NCI-H345 treated with DMSO at 0.1 percent for 48 hours (cell line): ENCODE measurements around the gene SORL1-AS1.

Source experiments
- DNase-seq: peaks from one replicate; lab custom pipeline; 2025; ENCODE audit not compliant: unreplicated experiment; lab: John Stamatoyannopoulos, UW

SORL1-AS1 gene

DNA sequence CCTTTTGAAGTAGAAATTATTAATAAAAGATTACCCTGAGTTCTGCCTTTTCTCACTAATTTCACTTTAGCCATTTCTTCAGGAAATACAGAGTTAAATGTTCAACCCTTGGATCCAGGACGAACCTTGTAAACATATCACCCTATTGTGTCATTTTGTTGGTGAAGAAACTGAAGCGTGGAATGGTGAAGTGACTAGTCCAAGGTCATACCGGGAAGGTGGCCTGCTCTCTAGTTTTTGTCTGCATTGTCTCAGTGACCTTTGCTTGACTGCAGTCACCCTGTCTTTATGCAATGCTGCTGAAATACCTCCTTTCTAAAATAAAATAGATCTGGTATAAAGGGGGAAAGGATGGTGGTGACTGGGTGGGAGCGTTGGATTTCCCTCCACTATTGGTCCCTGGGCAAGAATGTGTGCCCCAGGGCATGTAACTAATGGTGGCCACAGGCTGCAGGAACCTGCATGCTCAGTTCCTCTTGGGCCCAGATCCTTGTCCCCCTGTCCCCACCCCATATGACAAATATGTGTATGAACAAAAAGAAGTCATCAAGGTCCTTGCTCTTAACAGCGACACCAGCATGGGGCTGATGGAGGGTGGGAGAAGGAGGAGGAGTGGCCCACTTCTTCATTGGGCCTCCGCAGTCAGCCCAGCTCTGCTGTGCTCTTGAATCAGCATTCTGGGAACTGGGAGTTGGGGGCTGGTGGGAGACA is 977 bp upstream of the SORL1-AS1 start:
- DNase-seq: no peak

DNA sequence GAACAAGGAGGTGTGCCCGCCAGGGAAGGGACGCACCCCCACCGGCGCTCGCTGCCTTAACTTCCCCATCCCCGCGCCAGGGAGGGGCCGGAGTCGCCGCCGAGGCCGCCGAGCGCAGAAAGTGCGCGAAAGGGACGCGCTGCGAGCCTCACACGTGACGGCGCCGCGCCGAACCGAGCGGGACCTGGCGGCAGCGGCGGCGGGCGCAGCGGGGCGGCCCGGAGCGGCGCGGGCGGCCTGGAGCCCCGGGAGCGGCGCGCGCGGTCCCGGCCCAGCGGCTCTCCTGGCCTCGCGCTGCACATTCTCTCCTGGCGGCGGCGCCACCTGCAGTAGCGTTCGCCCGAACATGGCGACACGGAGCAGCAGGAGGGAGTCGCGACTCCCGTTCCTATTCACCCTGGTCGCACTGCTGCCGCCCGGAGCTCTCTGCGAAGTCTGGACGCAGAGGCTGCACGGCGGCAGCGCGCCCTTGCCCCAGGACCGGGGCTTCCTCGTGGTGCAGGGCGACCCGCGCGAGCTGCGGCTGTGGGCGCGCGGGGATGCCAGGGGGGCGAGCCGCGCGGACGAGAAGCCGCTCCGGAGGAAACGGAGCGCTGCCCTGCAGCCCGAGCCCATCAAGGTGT is 670 bp downstream of the SORL1-AS1 start, which contains the start of gene SORL1:
Gene SORL1 (plus strand): TSS at position 329 of the 623 bp plus-strand sequence. CDS start 18 bp downstream, at position 347.
- peak; percentile 47 for DNase-seq

DNA sequence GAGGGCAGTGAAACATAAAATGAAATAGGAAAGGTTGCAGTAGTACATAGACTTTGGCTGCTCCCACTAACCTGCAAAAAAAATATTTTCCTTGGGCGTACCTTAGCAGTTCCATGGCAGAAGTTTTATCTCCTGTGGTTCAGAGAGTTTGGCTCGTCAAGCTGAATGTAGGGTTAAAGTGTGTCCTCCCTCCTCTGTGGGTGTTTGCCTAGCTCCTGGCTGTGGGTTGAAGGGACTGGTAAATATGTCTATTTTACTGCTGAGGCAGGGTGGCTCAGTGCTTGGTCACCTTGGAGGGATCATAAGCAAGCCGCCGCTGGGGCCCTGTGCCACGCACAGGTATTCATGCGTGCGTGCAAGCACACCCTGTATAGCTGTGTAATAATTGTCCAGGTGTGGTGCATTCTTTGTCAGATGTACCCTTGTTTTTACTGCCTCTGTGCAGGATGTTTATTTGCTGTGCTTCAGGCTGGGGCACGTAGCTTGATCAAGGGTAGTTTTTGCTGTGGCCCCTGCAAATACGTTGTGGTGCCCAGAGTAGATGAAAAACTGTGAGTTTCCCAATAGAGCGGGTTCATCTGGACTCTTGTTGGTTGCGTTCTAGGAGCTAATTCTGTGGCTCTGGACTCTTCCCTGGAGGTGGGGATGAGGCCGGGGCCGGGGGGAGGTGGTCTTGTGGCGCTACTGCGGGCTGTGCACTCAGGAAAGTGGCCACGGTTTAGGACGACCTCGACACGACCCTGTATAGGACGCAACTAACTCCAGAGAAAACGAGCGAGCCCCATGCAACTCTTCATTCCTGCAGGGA is 1.4 kb downstream of the SORL1-AS1 start:
- DNase-seq: no peak

DNA sequence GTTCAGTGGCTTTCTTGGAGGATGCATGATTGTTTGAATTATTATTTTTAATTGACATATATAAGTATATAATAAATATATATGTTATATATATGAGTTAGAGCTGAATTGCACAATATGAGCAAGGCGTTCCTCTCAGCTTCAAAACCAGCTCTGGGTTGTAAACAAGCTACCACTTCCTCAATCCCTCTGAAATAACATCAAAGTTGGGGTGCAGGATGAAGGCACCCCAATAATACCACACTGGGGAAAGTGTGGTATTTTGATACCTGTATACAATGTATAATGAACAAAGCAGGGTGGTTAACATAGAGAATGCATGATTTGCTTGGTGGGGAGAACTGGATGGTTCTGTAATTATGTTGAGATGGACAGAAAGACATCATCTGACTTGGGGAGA is 2.4 kb downstream of the SORL1-AS1 start:
- DNase-seq: no peak

DNA sequence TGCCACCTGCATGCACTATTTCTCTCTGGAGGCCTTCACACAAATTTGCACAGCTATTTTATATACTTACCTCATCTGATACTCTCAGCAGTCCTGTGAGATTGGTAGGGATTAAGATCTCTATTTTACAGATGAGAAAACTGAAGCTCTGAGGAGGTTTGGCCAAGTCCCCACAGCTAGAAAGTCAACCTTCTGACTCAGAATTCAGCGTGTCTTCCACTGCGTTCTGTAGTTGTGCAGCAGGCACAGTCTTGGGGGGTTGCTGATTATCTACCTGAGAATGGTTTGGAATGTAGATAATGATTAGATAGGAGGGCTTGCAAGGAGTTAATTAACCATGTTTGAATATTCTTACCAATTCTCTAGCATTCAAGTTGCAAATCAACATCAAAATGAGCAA is 3.1 kb downstream of the SORL1-AS1 start:
- DNase-seq: no peak

DNA sequence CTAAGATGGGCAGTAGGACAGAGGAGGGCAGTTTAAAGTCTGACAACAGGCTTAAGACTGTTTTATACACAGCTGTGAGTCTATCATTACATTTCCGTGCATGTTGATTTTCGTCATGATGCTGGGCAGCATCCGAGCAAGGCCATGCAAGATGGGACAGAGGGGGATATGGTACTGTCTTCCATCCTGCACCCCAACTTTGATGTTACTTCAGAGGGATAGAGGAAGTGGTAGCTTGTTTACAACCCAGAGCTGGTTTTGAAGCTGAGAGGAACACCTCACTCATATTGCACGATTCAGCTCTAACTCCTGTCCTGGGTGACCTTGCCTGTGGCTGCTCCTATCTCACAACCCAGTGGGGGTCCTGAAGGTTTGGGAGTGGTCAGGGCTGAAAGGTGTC is 3.6 kb downstream of the SORL1-AS1 start:
- no peak for DNase-seq

DNA sequence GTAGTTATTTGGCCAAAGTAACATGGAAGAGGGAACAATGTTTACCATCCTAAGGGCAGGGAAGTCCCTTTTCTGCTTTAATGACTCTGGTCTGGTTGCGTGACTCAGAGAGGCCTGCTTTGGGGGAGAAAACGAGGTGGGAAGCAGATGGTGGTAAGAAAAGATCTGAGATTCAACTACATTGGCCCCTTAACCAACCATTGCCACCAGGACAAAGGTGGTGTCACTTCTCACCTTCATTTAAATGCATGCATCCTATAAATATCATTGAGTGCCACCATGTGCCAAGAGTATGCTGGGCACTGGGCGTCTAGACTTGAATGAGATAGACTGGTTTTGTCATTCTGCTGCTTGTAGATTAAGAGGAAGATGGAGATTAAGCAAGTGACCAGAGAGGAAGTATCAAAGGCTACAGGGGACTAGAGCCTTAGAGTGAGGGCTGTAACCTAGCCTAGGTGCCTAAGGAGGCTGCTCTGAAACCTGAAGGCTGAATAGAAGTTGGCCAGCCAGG is 4.3 kb downstream of the SORL1-AS1 start:
- DNase-seq: no peak

DNA sequence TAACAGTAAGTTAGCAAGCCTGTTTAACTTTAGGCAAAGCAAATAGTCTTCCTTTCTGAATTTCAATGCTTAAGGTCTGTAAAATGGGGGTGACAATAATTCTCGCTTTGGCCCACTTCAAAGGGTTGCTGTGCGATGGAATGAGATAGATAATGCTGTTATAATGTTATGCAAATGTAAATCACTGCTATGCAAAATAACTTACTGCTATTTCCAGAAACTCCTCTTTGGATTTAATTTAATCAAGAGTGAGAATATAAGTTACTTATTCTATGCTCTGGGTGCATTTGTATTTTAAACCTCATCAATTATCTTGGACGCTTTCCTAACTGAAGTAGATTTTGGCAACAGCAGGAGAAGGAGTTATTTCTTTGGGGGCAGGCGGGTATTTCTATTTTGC is 4.8 kb downstream of the SORL1-AS1 start:
- no peak for DNase-seq

DNA sequence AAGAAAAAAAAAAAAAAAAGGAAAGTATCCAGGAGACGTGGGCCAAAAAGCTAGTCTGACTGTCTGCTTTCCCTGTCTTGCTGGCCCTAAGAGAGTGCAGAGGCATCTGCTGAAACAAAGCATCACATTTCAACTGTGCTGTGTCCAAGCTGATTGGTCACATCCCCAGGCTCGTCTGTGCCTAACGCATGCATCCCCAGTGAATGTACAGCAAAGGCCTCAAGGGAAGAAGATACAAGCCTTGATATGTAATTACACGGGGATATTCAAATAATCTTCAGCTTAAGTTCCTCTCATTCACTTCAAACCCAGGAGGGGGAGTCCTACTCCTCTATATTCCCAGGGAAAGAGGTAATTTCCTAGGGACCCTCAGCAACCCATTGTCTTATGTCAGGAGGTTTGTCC is 6.0 kb downstream of the SORL1-AS1 start:
- DNase-seq: no peak

DNA sequence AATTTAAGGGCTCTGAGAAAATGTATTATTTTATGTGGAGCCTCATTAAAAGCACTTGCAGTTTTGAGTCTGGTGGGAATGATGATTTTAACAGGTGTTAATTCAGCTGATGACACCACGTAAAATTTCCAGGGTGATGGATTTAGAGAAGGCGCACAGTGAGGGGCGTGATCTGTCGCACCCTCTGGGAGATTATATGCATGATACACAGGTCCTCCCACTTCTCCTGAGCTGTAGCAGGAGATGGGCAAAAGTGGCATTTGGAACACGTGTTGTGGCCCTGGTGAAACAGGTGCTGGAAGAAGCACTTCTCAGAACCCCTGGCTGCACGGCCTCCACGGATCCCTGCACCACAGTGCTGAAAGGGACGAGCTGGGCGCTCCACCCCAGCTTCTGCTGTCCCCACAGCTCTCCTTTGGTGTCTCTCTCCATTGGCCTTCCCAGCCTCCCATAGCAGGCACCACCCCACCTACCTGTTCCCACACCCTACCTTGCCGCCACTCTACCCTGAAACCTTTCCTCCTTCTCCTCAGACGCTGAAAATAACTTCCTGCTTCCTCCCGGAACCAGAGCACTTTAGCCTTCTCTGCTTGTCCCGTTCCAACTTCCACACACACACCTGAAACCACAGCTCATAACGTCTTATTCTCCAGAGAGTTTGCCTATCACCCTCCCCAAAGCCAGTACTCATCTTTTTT is 7.5 kb downstream of the SORL1-AS1 start:
- DNase-seq: no peak

DNA sequence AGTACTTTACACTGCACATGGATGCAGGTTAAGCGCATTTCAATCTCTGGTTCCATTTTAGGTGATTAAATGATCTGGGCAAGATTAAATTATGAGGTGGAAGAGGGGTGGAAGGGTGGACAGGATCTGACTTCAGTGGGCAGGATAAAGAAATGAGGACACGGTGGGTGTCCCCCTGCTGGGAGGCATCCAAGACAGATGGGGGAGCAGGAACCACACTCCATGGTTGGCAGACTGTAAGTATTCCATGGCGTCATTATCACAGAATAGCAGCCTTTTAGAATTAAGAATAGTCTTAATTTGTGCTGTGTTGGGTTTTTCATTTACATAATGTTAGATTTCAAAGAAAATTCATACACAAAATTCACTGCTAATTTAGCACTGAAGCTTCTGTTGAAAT is 8.2 kb downstream of the SORL1-AS1 start:
- DNase-seq: no peak

DNA sequence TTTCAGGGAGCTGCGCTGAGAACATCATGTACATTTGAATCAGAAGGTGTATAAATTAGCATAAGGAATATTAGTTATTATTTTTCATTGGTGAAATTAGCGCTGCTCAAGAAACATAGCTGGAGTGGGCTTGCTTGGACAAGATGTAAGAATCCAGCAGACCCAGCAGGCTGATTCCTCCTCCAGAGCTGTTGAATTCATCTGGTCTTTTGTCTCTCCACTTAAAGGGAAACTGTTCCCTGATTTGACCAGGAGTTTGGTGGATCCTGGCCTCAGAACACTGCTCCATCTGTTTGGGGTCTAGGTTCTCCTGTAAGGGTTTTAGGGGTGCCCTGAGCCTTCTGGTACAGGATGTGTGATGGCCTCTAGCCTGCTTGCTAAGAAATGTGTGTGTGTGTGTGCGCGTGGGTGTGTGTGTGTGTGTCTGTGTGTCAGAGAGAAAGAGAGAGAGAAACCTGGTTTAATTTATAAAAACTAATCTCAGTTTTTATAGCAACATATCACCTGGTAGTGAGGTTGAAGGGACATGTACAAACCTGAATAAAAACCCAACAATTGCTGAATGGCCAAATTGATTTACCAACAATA is 9.0 kb downstream of the SORL1-AS1 start:
- no peak for DNase-seq

DNA sequence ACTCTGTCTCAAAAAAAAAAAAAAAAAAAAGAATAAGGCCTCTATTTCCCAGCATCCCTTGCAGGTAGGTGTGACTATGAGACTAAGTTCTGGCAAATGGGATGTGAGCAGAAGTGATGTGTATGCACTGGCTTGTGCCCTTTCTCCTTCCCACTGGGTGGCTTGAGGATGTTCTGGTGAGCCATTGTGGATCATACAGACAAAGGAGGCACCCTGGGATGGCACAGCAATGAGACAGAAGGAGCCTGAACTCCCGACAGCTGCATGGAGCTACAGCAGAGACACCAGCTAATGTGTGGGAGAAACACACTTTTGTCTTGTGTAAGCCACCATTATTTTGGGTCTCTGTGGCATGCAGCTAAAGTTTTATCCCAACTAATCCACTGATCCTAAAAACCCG is 11.2 kb downstream of the SORL1-AS1 start:
- no peak for DNase-seq

DNA sequence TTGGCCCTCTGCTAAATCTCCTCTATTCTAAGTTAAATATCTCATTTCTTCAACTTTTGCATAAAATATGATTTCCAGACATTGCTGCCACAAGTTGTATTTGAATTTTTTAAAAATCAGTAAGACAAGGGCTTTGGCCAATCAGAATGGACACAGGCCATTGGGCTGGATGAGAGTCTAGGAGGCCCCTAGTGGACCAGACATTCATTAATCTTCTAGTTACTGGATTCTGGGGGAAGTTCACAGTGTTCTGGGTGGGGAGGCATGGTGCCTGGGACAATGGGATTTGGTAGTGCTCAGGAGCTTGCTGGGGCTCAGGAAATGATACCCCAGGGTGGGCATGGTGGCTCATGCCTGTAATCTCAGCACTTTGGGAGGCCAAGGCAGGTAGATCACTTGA is 13.0 kb downstream of the SORL1-AS1 start:
- no peak for DNase-seq

DNA sequence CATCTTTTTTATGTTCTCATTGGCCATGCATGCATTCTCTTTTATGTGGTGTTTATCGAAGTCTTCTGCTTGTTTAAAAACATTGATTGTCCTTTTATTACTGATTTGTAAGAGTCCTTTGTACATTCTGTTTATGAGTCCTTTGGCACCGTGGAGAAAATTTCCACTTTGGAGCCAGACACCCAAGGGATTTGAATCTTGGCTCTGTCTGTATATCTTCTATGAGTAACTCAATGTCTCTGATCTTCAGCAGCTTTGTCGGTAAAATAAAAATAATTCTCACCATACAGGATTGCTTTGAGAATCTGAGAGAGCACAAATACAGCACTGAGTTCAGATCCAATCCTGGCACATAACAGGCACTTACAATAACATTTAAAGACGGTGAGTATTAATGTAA is 13.4 kb downstream of the SORL1-AS1 start:
- DNase-seq: no peak

DNA sequence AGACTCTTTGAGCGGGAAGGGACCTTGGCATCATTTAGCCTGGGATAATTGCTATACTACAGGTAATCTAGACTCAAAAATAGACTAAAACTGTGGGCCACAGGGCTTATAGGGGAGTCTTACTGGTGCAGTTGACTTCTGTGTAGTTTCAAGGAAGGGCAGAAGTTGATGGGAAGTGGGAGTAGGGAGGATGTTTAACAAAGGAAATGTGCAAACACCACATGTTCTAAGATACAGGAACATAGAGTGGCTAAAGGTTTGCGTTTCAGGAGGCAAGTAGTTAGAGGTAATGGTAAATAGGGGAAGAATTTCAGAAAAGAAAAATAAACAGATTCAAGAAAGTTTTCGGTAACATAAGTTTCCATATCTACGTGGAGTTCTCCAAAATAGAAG is 15.1 kb downstream of the SORL1-AS1 start:
- no peak for DNase-seq

DNA sequence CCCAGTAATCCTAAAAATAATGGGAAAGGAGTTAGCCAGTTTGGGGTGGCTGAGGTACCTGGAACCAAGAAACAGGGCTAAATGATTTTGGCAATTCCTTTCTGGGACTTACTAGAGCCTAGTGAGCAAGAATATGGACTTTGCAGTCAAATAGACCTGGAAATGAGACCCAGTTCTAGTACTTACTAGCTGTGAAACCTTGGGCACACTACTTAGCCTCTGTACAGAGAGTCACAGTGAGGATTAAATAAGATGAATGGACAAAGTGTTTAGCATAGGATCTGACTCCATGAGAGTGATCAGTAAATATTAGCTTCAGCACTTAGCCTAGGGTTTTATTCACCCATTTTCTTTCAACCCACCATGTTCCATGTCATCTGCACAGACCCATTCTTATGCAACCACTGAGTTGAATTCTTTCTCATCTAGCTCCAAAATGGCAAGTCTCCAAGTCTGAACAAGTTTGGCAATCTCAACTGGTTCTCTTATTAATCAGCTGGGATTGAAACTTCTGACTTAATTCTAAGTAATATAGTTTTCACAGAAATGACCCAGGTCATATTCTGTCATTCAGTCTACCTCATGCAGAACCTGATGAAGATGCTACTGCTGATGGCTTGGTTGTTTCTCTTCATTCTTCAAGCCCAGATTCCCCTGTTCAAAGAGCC is 15.6 kb downstream of the SORL1-AS1 start:
- no peak for DNase-seq

DNA sequence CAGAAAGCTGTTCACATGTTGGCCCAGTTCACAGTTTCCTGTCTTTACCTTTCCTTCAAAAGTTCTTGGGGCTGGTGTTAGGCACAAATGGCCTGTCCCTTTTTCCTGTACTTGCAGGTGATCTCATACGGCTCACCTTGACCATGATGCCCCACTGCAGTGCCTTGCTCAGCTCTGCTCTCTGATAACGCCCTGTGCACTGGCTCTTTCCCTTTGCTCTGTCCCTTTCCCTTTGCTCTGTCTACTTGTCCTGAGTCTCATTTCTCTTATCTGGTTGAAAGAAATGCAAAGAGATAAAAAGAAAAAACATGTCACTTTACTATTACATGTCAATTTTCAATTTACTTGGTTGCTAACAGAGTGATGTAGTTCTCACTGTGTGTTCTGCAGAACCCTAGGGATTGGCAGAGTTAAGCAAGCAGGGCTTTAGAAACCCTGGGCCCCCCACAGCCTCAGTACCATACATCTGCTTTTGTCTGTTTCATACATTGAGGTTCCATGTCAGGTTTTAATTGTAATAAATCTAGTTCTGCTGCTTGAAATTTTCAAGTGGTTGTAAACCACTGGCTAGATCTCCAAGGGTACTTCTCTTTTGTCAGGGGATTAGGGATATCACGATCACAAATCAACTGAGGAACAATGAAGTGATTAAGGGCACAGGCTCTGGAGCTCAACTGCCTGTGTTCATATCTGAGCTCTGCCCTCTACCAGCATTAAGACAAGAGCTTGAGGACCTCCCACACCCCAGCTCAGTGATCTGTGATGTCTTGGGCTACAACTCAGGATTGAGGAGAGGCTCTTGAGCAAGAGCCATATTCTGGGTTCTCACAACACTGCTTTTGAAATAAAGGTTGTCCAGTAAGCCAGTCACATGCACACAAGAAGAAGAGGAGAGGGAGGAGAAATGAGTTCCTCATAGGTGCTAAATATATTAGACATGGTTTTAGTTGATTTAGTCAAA is 16.9 kb downstream of the SORL1-AS1 start:
- DNase-seq: peak; percentile 74

DNA sequence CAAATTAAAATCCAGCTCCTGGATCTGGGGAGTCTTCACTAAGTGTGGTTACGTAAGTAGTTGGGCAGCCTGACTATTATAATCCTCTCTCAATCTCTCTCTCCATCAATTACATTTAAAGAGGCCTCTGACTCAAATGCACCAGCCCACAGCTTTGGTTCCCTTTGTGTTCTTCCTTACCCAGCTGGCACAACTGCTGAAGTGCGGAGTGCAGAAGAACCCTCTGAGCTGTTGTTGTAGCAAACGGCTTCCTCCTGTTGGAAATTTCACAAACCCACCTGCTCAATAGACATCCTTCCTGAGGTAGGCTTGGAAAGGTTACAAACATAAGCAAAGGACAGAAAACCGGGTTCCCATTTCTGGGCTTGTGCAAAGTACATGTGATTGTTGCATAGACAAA is 17.6 kb downstream of the SORL1-AS1 start:
- peak; percentile 46 for DNase-seq
